ENCODE results near the gene AMZ2.
"Not testable (repeated sequence)": the region's sequence is repeated elsewhere in the genome, so short reads cannot be mapped to it uniquely, and the experiment has no call there.

The AMZ2 gene

DNA sequence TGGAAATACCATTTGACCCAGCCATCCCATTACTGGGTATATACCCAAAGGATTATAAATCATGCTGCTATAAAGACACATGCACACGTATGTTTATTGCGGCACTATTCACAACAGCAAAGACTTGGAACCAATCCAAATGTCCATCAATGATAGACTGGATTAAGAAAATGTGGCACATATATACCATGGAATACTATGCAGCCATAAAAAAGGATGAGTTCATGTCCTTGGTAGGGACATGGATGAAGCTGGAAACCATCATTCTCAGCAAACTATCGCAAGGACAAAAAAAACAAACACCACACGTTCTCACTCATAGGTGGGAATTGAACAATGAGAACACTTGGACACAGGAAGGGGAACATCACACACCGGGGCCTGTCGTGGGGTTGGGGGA lies 34.1 kb downstream of the AMZ2 start:
- peaks cover 13% of the 10 kb centered on the region for H3K9me3 ChIP-seq (ENCODE audit: control insufficient read depth, low read length)

GRCh38 chr17:68288375-68288774 lies 40.5 kb downstream of the AMZ2 start:
- Histone ChIP-seq H3K4me3 (ENCODE audit: low read length) (no peak overlapping the region), H3K36me3 (ENCODE audit: control insufficient read depth, insufficient read depth, low read length, severe bottlenecking) (no peaks in the 10 kb centered on the region), H3K27me3 (replicated peaks; ENCODE audit: control insufficient read depth, insufficient read depth, low read length) (peaks cover 8% of the 10 kb centered on the region), H3K4me1 (ENCODE audit: control insufficient read depth, insufficient read depth, low read length) (peaks cover 14% of the 10 kb centered on the region), H3K9me3 (ENCODE audit: control insufficient read depth, low read length) (no peaks in the 10 kb centered on the region), H3K9ac (ENCODE audit: low read length) (no peak overlapping the region)
- no peak for DNase-seq (ENCODE audit: low read depth)

More for the DNA sequence above, 34.1 kb downstream of the AMZ2 start:
- H3K4me1 ChIP-seq (ENCODE audit: control insufficient read depth, insufficient read depth, low read length); H3K27me3 ChIP-seq (replicated peaks; ENCODE audit: control insufficient read depth, insufficient read depth, low read length); H3K36me3 ChIP-seq (ENCODE audit: control insufficient read depth, insufficient read depth, low read length, severe bottlenecking); DNase-seq (ENCODE audit: low read depth); H3K4me3 ChIP-seq (ENCODE audit: low read length); H3K9ac ChIP-seq (ENCODE audit: low read length): not testable (repeated sequence)

GRCh38 chr17:68288804-68289203 lies 41.0 kb downstream of the AMZ2 start:
- Histone ChIP-seq H3K9ac (ENCODE audit: low read length) (no peak overlapping the region), H3K27me3 (replicated peaks; ENCODE audit: control insufficient read depth, insufficient read depth, low read length) (peaks cover 8% of the 10 kb centered on the region), H3K36me3 (ENCODE audit: control insufficient read depth, insufficient read depth, low read length, severe bottlenecking) (no peaks in the 10 kb centered on the region), H3K9me3 (ENCODE audit: control insufficient read depth, low read length) (no peaks in the 10 kb centered on the region), H3K4me3 (ENCODE audit: low read length) (no peak overlapping the region), H3K4me1 (ENCODE audit: control insufficient read depth, insufficient read depth, low read length) (peaks cover 14% of the 10 kb centered on the region)
- no peak for DNase-seq (ENCODE audit: low read depth)

DNA sequence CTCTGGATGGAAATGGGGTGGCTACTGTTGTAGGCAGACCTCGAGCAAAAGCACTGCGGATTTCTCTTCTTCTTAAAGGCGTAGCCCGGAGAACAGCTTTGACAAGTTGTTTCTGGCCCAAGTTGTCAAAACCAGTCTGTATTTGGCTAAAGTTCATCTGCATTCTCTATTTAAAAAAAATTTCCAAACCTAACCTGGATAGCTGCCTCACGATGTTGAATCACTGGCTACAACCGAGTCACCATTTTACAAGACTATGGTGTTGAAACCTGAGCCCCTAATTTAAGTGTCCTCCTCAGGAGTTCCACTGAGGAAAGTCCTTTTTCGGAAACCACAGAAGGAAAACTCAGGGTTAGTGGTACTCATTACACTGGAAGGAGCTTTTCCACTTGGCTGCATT lies 41.6 kb downstream of the AMZ2 start:
- H3K9ac ChIP-seq (ENCODE audit: low read length): no peak overlapping the region
- H3K4me1 ChIP-seq (ENCODE audit: control insufficient read depth, insufficient read depth, low read length): peaks cover 14% of the 10 kb centered on the region
- no peaks in the 10 kb centered on the region for H3K36me3 ChIP-seq (ENCODE audit: control insufficient read depth, insufficient read depth, low read length, severe bottlenecking)
- no peaks in the 10 kb centered on the region for H3K9me3 ChIP-seq (ENCODE audit: control insufficient read depth, low read length)
- H3K4me3 ChIP-seq (ENCODE audit: low read length): no peak overlapping the region
- H3K27me3 ChIP-seq (replicated peaks; ENCODE audit: control insufficient read depth, insufficient read depth, low read length): peaks cover 8% of the 10 kb centered on the region
- DNase-seq (ENCODE audit: low read depth): no peak

GRCh38 chr17:68289936-68290267 lies 42.1 kb downstream of the AMZ2 start:
- H3K9ac ChIP-seq (ENCODE audit: low read length): no peak overlapping the region
- H3K4me3 ChIP-seq (ENCODE audit: low read length): no peak overlapping the region
- peaks cover 14% of the 10 kb centered on the region for H3K4me1 ChIP-seq (ENCODE audit: control insufficient read depth, insufficient read depth, low read length)
- H3K9me3 ChIP-seq (ENCODE audit: control insufficient read depth, low read length): no peaks in the 10 kb centered on the region
- no peak for DNase-seq (ENCODE audit: low read depth)
- peaks cover 8% of the 10 kb centered on the region for H3K27me3 ChIP-seq (replicated peaks; ENCODE audit: control insufficient read depth, insufficient read depth, low read length)
- no peaks in the 10 kb centered on the region for H3K36me3 ChIP-seq (ENCODE audit: control insufficient read depth, insufficient read depth, low read length, severe bottlenecking)

DNA sequence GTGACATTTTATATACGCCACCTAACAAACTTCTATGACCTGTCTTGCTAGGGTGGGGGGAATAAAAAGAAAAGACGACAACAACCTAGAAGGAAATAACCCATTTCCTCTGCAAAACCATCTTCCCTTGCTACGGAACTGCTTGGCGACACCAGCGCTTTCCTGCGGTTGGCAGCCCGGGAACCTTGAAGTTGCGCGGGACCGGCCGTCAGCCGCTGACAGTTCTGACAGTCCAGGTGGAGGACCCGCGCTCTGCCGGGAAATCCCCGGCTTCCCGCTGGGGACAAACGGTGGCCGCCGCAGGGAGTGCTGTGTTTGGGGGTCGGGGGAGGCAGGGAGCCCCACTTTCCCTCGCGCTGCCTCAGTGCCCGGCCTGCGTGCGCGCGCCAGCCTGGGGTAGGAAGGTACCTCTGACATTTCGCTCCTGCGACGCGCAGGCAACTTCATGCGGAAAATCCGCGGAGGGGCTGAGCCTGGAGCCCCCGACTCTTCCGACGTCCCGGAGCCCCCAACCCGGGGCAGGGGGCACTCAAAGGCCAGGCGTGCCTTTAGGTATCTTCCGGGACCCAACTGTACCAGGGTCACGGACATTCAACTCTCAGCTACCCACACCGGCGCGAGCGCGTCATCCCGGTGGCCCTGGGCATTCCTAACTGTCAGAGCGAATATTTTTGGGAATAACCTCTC lies 42.6 kb downstream of the AMZ2 start:
- Histone ChIP-seq H3K9ac (ENCODE audit: low read length) (no peak overlapping the region), H3K4me1 (ENCODE audit: control insufficient read depth, insufficient read depth, low read length) (peaks cover 14% of the 10 kb centered on the region), H3K36me3 (ENCODE audit: control insufficient read depth, insufficient read depth, low read length, severe bottlenecking) (no peaks in the 10 kb centered on the region), H3K4me3 (ENCODE audit: low read length) (peak overlapping the region; percentile 68), H3K9me3 (ENCODE audit: control insufficient read depth, low read length) (no peaks in the 10 kb centered on the region), H3K27me3 (replicated peaks; ENCODE audit: control insufficient read depth, insufficient read depth, low read length) (peaks cover 8% of the 10 kb centered on the region)
- DNase-seq (ENCODE audit: low read depth): no peak

DNA sequence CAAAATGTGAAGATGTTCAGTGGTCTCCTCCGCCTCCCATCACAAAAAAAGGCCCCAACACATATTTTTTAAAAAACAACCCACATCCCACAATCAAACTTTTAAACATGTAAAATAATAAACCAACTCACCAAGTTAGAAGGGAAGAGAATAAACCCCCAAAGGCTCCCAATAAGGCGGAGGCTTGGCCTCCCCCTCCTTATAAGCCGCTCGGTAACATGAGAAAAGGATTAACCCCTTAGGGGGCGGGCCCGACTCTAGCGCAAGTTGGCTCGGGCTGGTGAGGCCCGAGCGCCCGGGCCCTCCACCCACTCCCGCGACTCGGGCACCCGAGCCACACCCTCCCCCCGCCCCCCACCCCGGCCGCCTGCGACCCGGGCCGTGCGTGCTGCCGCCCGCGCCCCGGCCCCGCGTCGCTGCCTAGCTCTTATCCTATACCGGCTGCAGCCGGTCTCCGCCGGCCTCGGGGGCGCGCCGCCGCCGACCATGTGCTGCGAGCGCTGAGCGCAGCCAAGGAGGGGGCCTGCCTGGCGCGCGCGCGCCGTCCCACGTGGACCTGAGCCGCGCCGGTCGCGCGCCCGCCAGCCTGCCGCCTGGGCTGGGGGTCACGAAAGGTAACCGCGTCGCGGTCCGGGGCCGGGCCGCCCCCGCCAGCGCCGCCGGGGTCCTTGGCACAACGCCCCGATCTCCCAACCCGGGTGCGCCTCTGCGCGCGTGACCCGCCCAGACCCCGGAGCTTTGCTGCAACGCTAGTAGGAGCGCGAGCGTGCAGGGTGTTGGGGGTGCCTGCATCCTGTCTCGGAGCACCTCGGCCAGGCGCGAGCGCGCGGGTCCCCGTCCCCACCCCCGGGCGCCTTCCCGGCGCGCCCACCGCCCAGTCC lies 43.4 kb downstream of the AMZ2 start, which contains the start of the genes ARSG and SLC16A6:
Gene ARSG (plus strand): TSS at position 541 of the 881 bp plus-strand sequence. CDS start 15,999 bp downstream, outside the sequence.
Gene SLC16A6 (minus strand): TSS at position 173 of the 881 bp plus-strand sequence. CDS start 12,807 bp downstream, outside the sequence.
- peak; percentile 69 for DNase-seq (ENCODE audit: low read depth)
- Histone ChIP-seq H3K9ac (ENCODE audit: low read length) (no peak within 1 kb of the TSS), H3K27me3 (replicated peaks; ENCODE audit: control insufficient read depth, insufficient read depth, low read length) (peaks cover 8% of the 10 kb centered on the region), H3K9me3 (ENCODE audit: control insufficient read depth, low read length) (no peaks in the 10 kb centered on the region), H3K36me3 (ENCODE audit: control insufficient read depth, insufficient read depth, low read length, severe bottlenecking) (no peaks in the 10 kb centered on the region), H3K4me3 (ENCODE audit: low read length) (peak within 1 kb of the TSS; percentile 80), H3K4me1 (ENCODE audit: control insufficient read depth, insufficient read depth, low read length) (peaks cover 14% of the 10 kb centered on the region)

DNA sequence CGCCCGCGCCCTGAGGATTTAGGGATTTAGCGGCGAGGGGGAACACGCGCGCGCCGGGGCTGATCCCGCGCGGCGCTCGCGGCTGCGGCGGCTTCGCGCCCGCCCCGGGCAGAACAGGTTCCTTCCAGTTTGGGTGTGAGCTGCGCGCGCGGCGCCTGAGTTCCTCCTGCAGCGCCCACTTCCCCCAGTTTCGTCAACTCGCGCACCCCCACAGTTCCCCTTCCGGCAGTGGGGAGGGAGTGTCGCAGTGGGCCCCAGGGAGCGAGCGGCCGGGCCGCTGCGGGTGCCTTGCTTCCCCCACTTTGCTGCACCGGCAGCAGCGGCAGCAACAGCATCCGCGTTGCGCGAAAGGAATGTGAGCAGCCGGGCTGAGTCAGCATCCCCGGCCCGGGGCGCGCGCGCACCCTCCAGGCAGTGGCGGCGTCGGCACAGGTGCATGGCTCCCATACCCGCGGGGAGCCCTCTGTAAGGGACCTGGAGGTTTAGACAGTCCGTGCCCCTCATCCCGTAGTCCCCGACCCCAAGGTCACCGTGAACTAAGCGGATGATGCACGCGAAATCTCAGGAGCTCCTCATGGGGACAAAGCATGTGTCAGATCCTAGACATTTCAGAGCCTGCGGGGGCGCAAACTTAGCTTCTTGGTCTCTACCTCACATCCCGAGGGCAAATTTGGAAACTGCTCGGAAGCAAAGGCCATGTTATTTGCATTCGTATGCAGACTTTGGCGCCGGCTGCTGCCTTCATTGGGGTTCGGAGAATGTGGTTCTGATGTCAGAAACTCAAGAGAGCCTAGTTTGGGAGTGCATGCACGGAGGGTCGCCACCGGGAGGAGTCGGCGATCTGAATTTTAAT lies 44.2 kb downstream of the AMZ2 start:
- peak; percentile 82 for DNase-seq (ENCODE audit: low read depth)
- Histone ChIP-seq H3K9me3 (ENCODE audit: control insufficient read depth, low read length) (no peaks in the 10 kb centered on the region), H3K36me3 (ENCODE audit: control insufficient read depth, insufficient read depth, low read length, severe bottlenecking) (no peaks in the 10 kb centered on the region), H3K4me3 (ENCODE audit: low read length) (peak overlapping the region; percentile 80), H3K9ac (ENCODE audit: low read length) (no peak overlapping the region), H3K27me3 (replicated peaks; ENCODE audit: control insufficient read depth, insufficient read depth, low read length) (peaks cover 8% of the 10 kb centered on the region), H3K4me1 (ENCODE audit: control insufficient read depth, insufficient read depth, low read length) (peaks cover 14% of the 10 kb centered on the region)

DNA sequence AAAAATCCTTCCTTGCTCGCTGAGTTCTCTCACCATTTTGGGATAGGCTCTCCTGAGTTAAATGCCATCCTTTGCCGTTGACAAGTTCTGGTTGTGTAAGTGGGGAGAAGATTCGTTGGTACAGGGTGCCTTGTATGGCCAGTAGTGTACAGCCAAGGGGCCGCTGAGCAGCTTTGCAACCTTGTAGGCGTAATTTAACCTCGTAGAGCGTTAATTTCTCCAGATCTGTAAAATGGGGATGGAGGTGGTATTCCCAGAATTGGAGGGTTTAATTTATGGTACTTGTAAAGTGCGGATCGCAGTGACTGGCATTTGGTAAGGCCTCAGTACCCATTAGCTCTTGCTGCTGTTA lies 44.8 kb downstream of the AMZ2 start:
- H3K27me3 ChIP-seq (replicated peaks; ENCODE audit: control insufficient read depth, insufficient read depth, low read length): peaks cover 8% of the 10 kb centered on the region
- H3K9ac ChIP-seq (ENCODE audit: low read length): no peak overlapping the region
- DNase-seq (ENCODE audit: low read depth): no peak

GRCh38 chr17:68293490-68294195 lies 45.8 kb downstream of the AMZ2 start:
- no peak overlapping the region for H3K9ac ChIP-seq (ENCODE audit: low read length)
- H3K27me3 ChIP-seq (replicated peaks; ENCODE audit: control insufficient read depth, insufficient read depth, low read length): peaks cover 8% of the 10 kb centered on the region
- H3K4me1 ChIP-seq (ENCODE audit: control insufficient read depth, insufficient read depth, low read length): peaks cover 14% of the 10 kb centered on the region
- H3K9me3 ChIP-seq (ENCODE audit: control insufficient read depth, low read length): no peaks in the 10 kb centered on the region
- no peaks in the 10 kb centered on the region for H3K36me3 ChIP-seq (ENCODE audit: control insufficient read depth, insufficient read depth, low read length, severe bottlenecking)
- H3K4me3 ChIP-seq (ENCODE audit: low read length): no peak overlapping the region
- DNase-seq (ENCODE audit: low read depth): no peak

More for the DNA sequence above, 44.8 kb downstream of the AMZ2 start:
- Histone ChIP-seq H3K4me1 (ENCODE audit: control insufficient read depth, insufficient read depth, low read length) (peaks cover 14% of the 10 kb centered on the region), H3K36me3 (ENCODE audit: control insufficient read depth, insufficient read depth, low read length, severe bottlenecking) (no peaks in the 10 kb centered on the region), H3K4me3 (ENCODE audit: low read length) (peak overlapping the region; percentile 80), H3K9me3 (ENCODE audit: control insufficient read depth, low read length) (no peaks in the 10 kb centered on the region)

Data from adipocyte (in vitro differentiated cells).